ENCODE measurements around the gene WWP2.
"Not testable (repeated sequence)": the region's sequence is repeated elsewhere in the genome, so short reads cannot be mapped to it uniquely, and the experiment has no call there.

Gene WWP2

GRCh38 chr16:69761983-69762813 is at the start of gene WWP2:
WWP2 (plus strand) TSS chr16:69762332; CDS start chr16:69787011, 24,679 bp downstream.
- DNase-seq = peak; percentile 92

- no peak for DNase-seq
These were observed 49.1 kb upstream of the WWP2 start for GRCh38 chr16:69712914-69713581.

- DNase-seq = no peak
These were observed 45.1 kb upstream of the WWP2 start for GRCh38 chr16:69717066-69717465.

- DNase-seq = no peak
These were observed 43.9 kb upstream of the WWP2 start for GRCh38 chr16:69718111-69718764.

GRCh38 chr16:69720822-69721430 is 41.2 kb upstream of the WWP2 start:
- DNase-seq = no peak

GRCh38 chr16:69721441-69721957 is 40.6 kb upstream of the WWP2 start:
- DNase-seq = no peak

- no peak for DNase-seq
These were observed 37.7 kb upstream of the WWP2 start for GRCh38 chr16:69724414-69724873.

- DNase-seq = no peak
These were observed 37.1 kb upstream of the WWP2 start for GRCh38 chr16:69724981-69725479.

GRCh38 chr16:69725480-69726312 is 36.4 kb upstream of the WWP2 start:
- no peak for DNase-seq

- peak; percentile 98 for DNase-seq
These were observed 35.6 kb upstream of the WWP2 start, which contains the start of gene NQO1 for GRCh38 chr16:69726313-69727060. NQO1 (minus strand) TSS chr16:69726560; CDS start chr16:69726439, 121 bp downstream.

- peak; percentile 50 for DNase-seq
These were observed 34.2 kb upstream of the WWP2 start for GRCh38 chr16:69727916-69728270.

GRCh38 chr16:69729030-69729429 is 33.1 kb upstream of the WWP2 start:
- DNase-seq = not testable (repeated sequence)

- not testable (repeated sequence) for DNase-seq
These were observed 30.9 kb upstream of the WWP2 start for GRCh38 chr16:69731280-69731679.

- DNase-seq = no peak
These were observed 30.0 kb upstream of the WWP2 start for GRCh38 chr16:69732101-69732500.

- no peak for DNase-seq
These were observed 20.6 kb upstream of the WWP2 start for GRCh38 chr16:69741519-69741918.

- DNase-seq = no peak
These were observed 19.9 kb upstream of the WWP2 start for GRCh38 chr16:69741951-69742904.

GRCh38 chr16:69744363-69745231 is 17.5 kb upstream of the WWP2 start:
- DNase-seq = no peak

- DNase-seq = no peak
These were observed 16.9 kb upstream of the WWP2 start for GRCh38 chr16:69745232-69745612.

- DNase-seq = no peak
These were observed 16.2 kb upstream of the WWP2 start for GRCh38 chr16:69745959-69746358.

All from hematopoietic multipotent progenitor cell treated with erythropoietin and hydrocortisone succinate and interleukin-3 and kit ligand, for 4 days (in vitro differentiated cells).